AG10803 (cell line): ENCODE measurements around the gene TMEM247.

ENCODE experiments used
- DNase-seq: peaks from one replicate; pipeline ENCODE4 v3.0.0; 2010; ENCODE audit warnings: low read depth
- H3K4me3 ChIP-seq: 2 replicates; pipeline ENCODE4 v1.5.1; 2011; ENCODE audit warnings: mild to moderate bottlenecking, low read length, control low read depth
- TF ChIP-seq, protein P1 (sequence below): conservative IDR thresholded peaks from 2 replicates; pipeline ENCODE4 v1.5.1; 2011; ENCODE audit warnings: mild to moderate bottlenecking, low read length, control low read depth, inconsistent platforms

Gene TMEM247

DNA sequence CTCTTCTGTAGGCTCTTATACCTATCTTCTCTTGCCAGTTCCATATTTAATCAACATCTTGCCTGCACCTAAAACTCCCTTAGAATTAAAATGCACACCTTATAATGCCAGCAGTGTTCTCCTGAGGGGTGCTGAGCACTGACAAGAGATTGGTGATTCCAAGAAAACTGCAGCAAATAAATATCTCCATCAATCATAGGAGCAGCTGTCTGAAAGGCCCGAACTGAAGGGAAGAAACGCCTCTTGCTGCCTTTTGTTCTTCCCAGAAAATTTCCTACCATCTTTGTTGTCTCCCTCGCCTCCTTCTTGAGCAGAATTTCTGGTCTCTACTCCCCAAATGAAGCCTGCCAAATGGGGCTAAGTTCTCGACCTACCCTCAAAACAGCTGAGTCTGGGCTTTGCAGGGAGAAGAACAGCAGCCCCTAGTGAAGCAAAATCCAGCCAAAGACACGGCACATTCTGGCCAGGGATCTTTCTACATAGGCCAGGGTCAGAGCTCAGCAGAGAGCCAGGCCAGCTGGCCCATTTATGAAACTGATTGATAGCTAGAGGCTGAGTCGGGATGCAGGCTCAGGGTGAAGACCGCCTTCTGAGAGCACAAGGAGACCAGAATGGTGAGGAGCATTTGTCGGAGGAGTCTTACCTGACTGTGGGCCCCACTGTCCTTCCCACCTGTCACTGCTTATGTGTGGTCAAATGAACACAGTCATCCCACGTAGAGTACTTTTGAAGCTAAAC, 20.4 kb upstream of the TMEM247 start:
- TF ChIP-seq, protein P1, sequence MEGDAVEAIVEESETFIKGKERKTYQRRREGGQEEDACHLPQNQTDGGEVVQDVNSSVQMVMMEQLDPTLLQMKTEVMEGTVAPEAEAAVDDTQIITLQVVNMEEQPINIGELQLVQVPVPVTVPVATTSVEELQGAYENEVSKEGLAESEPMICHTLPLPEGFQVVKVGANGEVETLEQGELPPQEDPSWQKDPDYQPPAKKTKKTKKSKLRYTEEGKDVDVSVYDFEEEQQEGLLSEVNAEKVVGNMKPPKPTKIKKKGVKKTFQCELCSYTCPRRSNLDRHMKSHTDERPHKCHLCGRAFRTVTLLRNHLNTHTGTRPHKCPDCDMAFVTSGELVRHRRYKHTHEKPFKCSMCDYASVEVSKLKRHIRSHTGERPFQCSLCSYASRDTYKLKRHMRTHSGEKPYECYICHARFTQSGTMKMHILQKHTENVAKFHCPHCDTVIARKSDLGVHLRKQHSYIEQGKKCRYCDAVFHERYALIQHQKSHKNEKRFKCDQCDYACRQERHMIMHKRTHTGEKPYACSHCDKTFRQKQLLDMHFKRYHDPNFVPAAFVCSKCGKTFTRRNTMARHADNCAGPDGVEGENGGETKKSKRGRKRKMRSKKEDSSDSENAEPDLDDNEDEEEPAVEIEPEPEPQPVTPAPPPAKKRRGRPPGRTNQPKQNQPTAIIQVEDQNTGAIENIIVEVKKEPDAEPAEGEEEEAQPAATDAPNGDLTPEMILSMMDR = no peak
- H3K4me3 ChIP-seq = no peak overlapping the region
- DNase-seq = no peak

DNA sequence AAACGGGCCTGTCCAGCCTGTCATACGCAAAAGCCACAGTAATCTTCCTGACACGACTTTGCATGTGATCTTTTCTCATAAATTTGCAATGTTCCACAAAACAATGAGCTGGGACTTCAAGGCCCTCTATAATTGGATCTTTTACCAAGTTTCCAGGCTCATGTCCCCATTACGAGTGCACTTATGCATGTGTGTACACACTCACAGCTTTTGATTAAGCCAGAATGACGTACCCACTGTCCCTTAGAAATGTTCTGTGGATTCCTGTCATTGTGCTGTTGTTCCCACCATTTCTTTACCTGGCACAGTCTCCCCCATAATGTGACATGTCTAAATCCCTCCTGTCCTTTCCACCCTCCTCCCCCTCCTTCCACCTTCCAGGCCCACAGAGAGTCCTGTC, 19.7 kb upstream of the TMEM247 start:
- no peak overlapping the region for H3K4me3 ChIP-seq
- TF ChIP-seq, protein P1 = no peak
- no peak for DNase-seq

GRCh38 chr2:46460241-46460921, 19.0 kb upstream of the TMEM247 start:
- TF ChIP-seq, protein P1 = no peak
- no peak for DNase-seq
- no peak overlapping the region for H3K4me3 ChIP-seq

GRCh38 chr2:46461011-46461674, 18.2 kb upstream of the TMEM247 start:
- no peak overlapping the region for H3K4me3 ChIP-seq
- TF ChIP-seq, protein P1 = peak; percentile 97
- DNase-seq = peak; percentile 54

GRCh38 chr2:46461709-46462171, 17.6 kb upstream of the TMEM247 start:
- no peak overlapping the region for H3K4me3 ChIP-seq
- TF ChIP-seq, protein P1 = no peak
- no peak for DNase-seq

- no peak overlapping the region for H3K4me3 ChIP-seq
- TF ChIP-seq, protein P1 = no peak
- DNase-seq = peak; percentile 66
These were observed 16.4 kb upstream of the TMEM247 start for GRCh38 chr2:46462936-46463335.

GRCh38 chr2:46469116-46469515, 10.2 kb upstream of the TMEM247 start:
- DNase-seq = no peak
- TF ChIP-seq, protein P1 = no peak
- H3K4me3 ChIP-seq = no peak overlapping the region
